Measurements from ENCODE around the gene SPRED2.

The SPRED2 gene

DNA sequence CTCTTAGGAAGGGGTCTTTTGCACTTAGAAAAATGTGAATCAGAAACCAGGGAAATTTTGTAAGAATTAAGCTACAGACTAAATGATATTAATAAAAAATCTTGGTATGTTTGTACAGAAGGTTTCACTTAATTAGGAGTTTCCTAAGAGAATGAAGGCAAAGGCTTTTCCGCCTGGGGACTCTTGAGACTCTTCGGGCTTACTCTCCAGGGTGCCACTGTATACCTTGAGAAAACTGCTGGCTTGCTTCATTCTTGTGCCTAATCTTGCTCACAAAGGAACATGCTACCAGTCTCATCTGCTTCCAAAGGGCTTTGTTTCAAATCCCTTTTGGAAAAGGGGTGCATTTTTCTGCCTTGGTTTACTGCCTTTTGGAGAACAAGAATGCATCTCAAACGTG lies 155.3 kb downstream of the SPRED2 start:
- no peak for DNase-seq (ENCODE audit: low spot score)

DNA sequence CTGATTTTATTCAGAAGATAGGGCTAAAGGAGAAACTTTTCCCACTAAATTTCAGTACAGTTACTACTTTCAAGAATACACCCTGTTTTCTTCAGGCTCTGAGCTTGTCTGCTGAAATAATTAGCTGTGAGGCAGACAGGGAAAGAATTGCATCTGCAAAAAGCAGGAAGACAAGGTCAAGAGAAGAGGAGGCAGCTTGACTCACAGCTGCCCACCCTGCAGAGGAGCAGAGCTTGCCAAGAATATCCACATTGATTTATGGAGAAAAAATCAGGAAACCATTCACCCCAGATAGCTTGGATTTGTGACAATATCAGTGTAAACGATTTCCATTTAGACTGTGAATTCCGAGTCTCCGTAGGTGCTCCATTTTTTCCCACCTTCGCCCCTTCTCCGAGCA lies 155.8 kb downstream of the SPRED2 start:
- no peak for DNase-seq (ENCODE audit: low spot score)

DNA sequence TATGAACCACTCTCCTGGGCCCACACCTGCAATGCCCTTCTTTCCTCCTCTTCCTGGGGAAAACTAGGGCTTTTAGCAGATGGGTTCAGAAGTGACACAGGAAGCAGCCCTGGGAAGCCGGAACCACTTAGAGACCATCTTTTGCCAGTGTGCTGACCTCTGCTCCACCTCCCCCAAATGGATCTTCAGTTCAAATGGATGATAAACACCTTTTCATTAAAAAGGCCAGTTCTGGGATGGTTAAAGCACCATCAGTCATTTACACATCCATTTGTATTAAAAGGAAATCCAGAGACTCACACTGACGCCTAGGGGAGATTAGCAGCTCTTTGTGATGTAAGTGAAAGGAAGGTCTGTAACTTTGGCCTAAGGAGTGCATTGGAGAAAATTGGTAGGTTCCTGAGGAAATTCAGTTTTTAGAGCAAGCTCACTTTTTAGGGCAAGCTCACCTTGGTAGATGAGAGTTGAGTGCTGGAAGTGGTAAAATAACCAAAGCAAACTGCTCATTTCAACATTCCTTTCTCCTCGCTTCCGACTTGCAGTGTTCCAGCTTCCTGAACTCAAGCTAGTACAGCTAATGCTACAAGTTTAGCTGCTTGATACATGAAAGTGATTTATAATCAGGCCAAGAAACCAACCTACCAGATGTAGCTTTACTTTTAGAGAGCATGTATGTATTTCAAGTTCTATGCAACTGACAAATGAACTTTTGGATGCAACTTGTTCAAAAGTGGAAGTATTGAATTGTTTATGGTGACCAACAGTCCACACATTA lies 157.1 kb downstream of the SPRED2 start:
- DNase-seq (ENCODE audit: low spot score): no peak

DNA sequence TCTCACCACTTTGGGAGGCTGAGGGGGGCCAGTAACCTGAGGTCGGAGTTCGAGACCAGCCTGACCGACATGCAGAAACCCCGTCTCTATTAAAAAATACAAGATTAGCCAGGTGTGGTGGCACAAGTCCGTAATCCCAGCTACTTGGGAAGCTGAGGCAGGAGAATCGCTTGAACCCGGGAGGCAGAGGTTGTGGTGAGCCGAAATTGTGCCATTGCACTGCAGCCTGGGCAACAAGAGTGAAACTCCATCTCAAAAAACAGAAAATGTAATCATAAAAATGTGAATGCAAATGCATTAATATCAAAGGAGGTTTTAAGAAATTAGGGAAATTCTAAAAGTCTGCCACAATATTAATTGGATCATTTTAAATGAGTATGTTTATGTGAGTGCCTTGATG lies 159.1 kb downstream of the SPRED2 start:
- DNase-seq (ENCODE audit: low spot score): no peak

DNA sequence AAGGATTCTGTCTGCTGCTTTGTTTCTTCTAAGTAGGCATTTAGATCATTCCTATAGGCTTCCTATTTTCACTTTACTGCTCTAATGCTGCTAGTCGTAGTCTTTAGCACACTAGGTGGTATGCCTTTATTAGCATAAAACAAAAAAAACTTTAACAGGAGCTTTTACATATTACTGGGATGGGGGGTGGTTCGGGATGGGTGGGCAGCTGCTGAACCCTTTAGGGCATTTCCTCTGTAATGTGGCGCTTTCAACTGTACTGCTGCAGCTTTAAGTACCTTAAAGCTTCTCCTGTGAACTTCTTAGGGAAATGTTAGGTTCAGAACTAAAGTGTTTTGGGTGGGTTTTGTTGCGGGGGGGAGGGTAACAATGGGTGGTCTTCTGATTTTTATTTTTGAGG lies 163.4 kb downstream of the SPRED2 start:
- DNase-seq (ENCODE audit: low spot score): no peak

DNA sequence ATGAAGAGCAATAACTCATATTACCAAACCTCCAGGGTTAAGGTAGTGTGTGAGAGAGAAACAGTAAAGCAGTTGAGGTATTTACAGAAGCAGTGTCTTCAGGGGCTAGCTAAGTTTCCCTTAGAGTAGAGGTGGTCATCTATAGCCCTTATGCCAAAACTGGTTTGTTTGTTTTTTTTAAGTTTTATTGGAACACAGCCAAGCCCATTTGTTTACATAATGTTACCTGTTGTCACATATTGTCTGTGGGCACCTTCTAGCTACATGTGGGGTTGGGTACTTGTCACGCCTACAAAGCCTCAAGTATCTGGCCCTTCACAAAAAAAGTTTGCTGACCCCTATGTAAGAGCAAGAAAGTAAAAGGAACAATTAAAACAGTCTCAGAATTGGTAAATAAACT lies 165.4 kb downstream of the SPRED2 start:
- DNase-seq (ENCODE audit: low spot score): no peak

DNA sequence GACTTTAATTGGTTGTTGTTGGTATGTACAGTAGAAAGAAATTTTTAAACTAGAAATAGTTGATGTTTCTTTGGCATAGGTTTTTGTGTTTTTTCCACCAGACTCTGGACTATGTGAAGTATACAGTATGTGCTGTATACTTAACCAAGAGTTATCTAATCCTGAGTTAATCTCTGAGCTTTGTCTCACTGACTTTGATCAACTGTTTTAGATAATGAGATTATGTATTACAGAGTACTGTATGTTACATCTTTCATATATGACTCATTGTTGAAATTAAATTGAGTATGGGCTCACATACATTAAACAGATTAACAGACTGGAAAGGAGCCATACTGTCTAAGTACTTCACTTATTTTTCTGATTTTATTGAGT lies 166.7 kb downstream of the SPRED2 start:
- no peak for DNase-seq (ENCODE audit: low spot score)

DNA sequence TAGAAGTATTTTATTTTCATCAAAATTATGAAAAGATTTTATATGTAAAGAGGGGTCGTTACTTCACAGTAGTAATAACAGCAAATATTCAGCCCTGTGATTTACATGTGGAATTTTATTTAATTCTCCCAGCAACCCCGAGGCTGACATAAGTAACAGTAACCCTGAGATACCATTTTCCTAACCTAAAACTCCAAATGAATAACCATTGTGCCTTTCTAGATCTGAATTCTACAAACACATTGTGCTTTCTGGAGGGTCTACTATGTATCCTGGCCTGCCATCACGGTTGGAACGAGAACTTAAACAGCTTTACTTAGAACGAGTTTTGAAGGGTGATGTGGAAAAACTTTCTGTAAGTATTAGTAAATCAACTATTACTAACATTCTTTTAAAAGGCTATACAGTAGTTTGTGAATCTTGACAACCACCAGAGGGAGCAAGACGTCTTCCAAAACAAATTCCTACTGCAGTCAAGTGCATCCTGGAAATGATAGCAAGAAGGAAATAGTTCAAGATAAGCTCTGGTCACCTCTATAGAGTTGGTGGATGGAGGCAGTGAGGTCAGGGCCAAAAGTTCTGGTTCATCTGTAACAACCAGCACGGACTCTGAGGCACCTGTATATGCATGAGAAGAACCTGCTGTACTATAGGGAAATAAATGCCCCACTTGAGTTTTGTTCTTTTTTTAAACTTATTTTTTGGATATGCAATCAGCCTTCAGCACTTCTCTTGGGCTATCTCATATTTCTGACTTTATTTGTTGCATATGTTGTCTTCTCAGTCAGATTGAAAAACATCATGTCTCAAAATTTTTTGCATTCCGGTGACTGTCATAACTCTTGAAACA lies 167.4 kb downstream of the SPRED2 start:
- peak; percentile 75 for DNase-seq (ENCODE audit: low spot score)

DNA sequence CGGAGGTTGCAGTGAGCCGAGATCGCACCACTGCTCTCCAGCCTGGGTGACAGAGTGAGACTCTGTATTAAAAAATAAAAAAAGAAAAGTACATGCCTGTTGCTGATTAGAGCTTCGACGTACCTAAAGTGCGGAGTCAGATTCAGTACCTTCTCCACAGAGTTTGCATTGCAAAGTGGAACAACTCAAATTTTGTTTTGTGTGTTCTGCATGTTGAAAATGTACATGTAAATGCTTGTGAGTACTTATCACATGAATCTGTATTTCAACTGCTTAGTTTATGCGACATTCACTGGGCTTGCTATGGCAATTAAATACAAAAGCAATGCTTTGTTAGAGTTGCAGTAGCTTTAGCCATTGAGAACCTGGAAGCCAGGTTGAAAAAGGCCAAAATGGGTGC lies 168.4 kb downstream of the SPRED2 start:
- DNase-seq (ENCODE audit: low spot score): no peak

DNA sequence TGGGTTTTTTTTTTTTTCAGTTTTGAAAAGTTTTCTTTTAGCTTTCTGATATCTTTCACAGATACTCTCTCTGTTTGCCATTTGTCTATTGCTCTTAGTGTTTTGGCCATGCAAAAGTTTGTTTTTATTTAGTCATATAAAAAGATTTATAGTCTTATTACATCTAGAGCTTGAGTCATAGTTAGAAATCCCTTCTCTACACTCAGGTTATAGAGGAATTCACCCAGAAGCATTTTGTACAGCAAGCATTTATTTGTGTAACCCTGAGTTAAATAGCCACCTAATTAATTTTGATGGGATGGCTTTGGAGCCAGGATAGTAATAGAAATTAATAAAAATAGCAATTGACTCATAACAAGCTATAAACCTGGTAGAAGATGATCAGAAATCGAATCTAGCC lies 169.1 kb downstream of the SPRED2 start:
- DNase-seq (ENCODE audit: low spot score): no peak

DNA sequence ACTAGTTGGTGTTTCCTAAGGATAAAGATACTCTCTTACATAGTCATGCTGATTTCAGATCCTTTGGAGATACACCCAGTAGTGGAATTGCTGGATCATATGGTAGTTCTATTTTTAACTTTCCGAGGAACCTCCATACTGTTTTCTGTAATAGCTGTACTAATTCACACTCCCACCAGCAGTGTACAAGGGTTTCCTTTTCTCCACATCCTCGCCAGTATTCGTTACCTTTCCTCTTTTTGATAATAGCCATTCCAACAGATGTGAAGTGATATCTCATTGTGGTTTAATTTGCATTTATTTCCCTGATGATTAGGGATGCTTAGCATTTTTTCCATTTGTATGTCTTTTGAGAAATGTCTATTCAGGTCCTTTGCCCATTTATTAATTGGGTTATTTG lies 170.7 kb downstream of the SPRED2 start:
- no peak for DNase-seq (ENCODE audit: low spot score)
